SK-N-SH treated with all-trans-retinoic acid at 6 μM for 48 hours (cell line): ENCODE results near the gene EEF1AKMT3.

Experiments used
- ATAC-seq: fragments of 200-7000 bp; cut with Tn5 transposase; 3 replicates; pipeline ENCODE4 v1.9.1; 2020; ENCODE audit warnings: mild to moderate bottlenecking, moderate library complexity
- ARNTL ChIP-seq: fragments of 450-650 bp; formaldehyde crosslinking; IDR thresholded peaks from 2 replicates; pipeline ENCODE4 v1.5.0; 2020; ENCODE audit warnings: low read depth, mild to moderate bottlenecking, moderate library complexity, borderline replicate concordance
- BACH2 ChIP-seq: fragments of 250-450 bp; sonication (Bioruptor Pico); IDR thresholded peaks from 2 replicates; pipeline ENCODE4 v1.9.0; 2021; ENCODE audit warnings: mild to moderate bottlenecking, borderline replicate concordance
- CREB5 ChIP-seq: fragments of 250-450 bp; sonication (Bioruptor Pico); IDR thresholded peaks from 2 replicates; pipeline ENCODE4 v1.5.1; 2020; ENCODE audit warnings: low read depth, mild to moderate bottlenecking, moderate library complexity
- ESRRG ChIP-seq: fragments of 250-450 bp; sonication (Bioruptor Pico); IDR thresholded peaks from 2 replicates; pipeline ENCODE4 v1.6.1; 2021; ENCODE audit warnings: mild to moderate bottlenecking
- ISL1 ChIP-seq: fragments of 250-450 bp; sonication (Bioruptor Pico); IDR thresholded peaks from 2 replicates; pipeline ENCODE4 v2.1.2; 2022; ENCODE audit warnings: mild to moderate bottlenecking, moderate library complexity
- OSR1 ChIP-seq: fragments of 250-450 bp; sonication (Bioruptor Pico); IDR thresholded peaks from 2 replicates; pipeline ENCODE4 v1.8.0; 2022; ENCODE audit warnings: moderate library complexity, mild to moderate bottlenecking, inconsistent platforms
- PATZ1 ChIP-seq: fragments of 250-450 bp; sonication (Bioruptor Pico); IDR thresholded peaks from 2 replicates; pipeline ENCODE4 v1.8.0; 2020; ENCODE audit warnings: mild to moderate bottlenecking, moderate library complexity, borderline replicate concordance
- PPARA ChIP-seq: fragments of 250-450 bp; sonication (Bioruptor Pico); IDR thresholded peaks from 2 replicates; pipeline ENCODE4 v1.5.0; 2020; ENCODE audit warnings: mild to moderate bottlenecking, borderline replicate concordance
- RARB ChIP-seq: fragments of 250-450 bp; sonication (Bioruptor Pico); IDR thresholded peaks from 2 replicates; pipeline ENCODE4 v1.8.0; 2021; ENCODE audit warnings: mild to moderate bottlenecking, moderate library complexity
- SNAI2 ChIP-seq: fragments of 250-450 bp; sonication (Bioruptor Pico); IDR thresholded peaks from 2 replicates; pipeline ENCODE4 v1.5.0; 2020; ENCODE audit warnings: mild to moderate bottlenecking, moderate library complexity
- TCF4 ChIP-seq: fragments of 250-450 bp; sonication (Bioruptor Pico); IDR thresholded peaks from 2 replicates; pipeline ENCODE4 v1.8.0; 2021; ENCODE audit warnings: mild to moderate bottlenecking, moderate library complexity, borderline replicate concordance
- TOX ChIP-seq: fragments of 250-450 bp; sonication (Bioruptor Pico); IDR thresholded peaks from 2 replicates; pipeline ENCODE4 v1.8.0; 2021; ENCODE audit warnings: mild to moderate bottlenecking, moderate library complexity, borderline replicate concordance
- TSHZ2 ChIP-seq: fragments of 250-450 bp; sonication (Bioruptor Pico); IDR thresholded peaks from 2 replicates; pipeline ENCODE4 v1.5.0; 2020; ENCODE audit warnings: mild to moderate bottlenecking, moderate library complexity
- ZC3H10 ChIP-seq: fragments of 250-450 bp; sonication (Bioruptor Pico); IDR thresholded peaks from 2 replicates; pipeline ENCODE4 v1.5.1; 2021; ENCODE audit warnings: mild to moderate bottlenecking, moderate library complexity
- ZFP3 ChIP-seq: fragments of 250-450 bp; sonication (Bioruptor Pico); IDR thresholded peaks from 2 replicates; pipeline ENCODE4 v1.5.0; 2020; ENCODE audit warnings: mild to moderate bottlenecking, moderate library complexity
- ZFP30 ChIP-seq: fragments of 450-650 bp; formaldehyde crosslinking; IDR thresholded peaks from 2 replicates; pipeline ENCODE4 v1.5.0; 2022; ENCODE audit warnings: mild to moderate bottlenecking, moderate library complexity
- ZNF565 ChIP-seq: fragments of 450-650 bp; formaldehyde crosslinking; conservative IDR thresholded peaks from 2 replicates; pipeline ENCODE4 v1.5.0; 2020; ENCODE audit warnings: low read depth, mild to moderate bottlenecking, moderate library complexity
- ZNF70 ChIP-seq: fragments of 450-650 bp; formaldehyde crosslinking; IDR thresholded peaks from 2 replicates; pipeline ENCODE4 v1.5.0; 2020; ENCODE audit warnings: mild to moderate bottlenecking, moderate library complexity
- ZNF8 ChIP-seq: fragments of 450-650 bp; formaldehyde crosslinking; IDR thresholded peaks from 2 replicates; pipeline ENCODE4 v1.5.0; 2020; ENCODE audit warnings: mild to moderate bottlenecking, moderate library complexity
- TF ChIP-seq, protein P1 (sequence below): fragments of 250-450 bp; sonication (Bioruptor Pico); IDR thresholded peaks from 2 replicates; pipeline ENCODE4 v1.8.0; 2021; ENCODE audit warnings: low read depth, mild to moderate bottlenecking, moderate library complexity, borderline replicate concordance
- TF ChIP-seq, protein P2 (sequence below): fragments of 250-450 bp; sonication (Bioruptor Pico); IDR thresholded peaks from 2 replicates; pipeline ENCODE4 v1.5.1; 2021; ENCODE audit warnings: mild to moderate bottlenecking, moderate library complexity

The EEF1AKMT3 gene

GRCh38 chr12:57777911-57778310 is 5.5 kb downstream of the EEF1AKMT3 start (continued):
- TF ChIP-seq, protein P1, sequence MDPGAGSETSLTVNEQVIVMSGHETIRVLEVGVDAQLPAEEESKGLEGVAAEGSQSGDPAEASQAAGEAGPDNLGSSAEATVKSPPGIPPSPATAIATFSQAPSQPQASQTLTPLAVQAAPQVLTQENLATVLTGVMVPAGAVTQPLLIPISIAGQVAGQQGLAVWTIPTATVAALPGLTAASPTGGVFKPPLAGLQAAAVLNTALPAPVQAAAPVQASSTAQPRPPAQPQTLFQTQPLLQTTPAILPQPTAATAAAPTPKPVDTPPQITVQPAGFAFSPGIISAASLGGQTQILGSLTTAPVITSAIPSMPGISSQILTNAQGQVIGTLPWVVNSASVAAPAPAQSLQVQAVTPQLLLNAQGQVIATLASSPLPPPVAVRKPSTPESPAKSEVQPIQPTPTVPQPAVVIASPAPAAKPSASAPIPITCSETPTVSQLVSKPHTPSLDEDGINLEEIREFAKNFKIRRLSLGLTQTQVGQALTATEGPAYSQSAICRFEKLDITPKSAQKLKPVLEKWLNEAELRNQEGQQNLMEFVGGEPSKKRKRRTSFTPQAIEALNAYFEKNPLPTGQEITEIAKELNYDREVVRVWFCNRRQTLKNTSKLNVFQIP (CRISPR knock-in tag) = no peak
- TF ChIP-seq ZC3H10 = no peak

GRCh38 chr12:57779736-57780135 is 7.3 kb downstream of the EEF1AKMT3 start:
- no peak for ATAC-seq
- TF ChIP-seq RARB (no peak), BACH2 (CRISPR knock-in tag) (no peak), ZFP3 (CRISPR knock-in tag) (no peak), PATZ1 (no peak), ZNF565 (CRISPR knock-in tag) (no peak), TCF4 (CRISPR knock-in tag) (no peak), ZNF8 (CRISPR knock-in tag) (no peak), ARNTL (CRISPR knock-in tag) (no peak), ISL1 (CRISPR knock-in tag) (no peak), TOX (CRISPR knock-in tag) (no peak), OSR1 (CRISPR knock-in tag) (no peak), ZNF70 (CRISPR knock-in tag) (no peak), ESRRG (CRISPR knock-in tag) (no peak), ZFP30 (no peak), PPARA (CRISPR knock-in tag) (no peak)
- TF ChIP-seq, protein P2, sequence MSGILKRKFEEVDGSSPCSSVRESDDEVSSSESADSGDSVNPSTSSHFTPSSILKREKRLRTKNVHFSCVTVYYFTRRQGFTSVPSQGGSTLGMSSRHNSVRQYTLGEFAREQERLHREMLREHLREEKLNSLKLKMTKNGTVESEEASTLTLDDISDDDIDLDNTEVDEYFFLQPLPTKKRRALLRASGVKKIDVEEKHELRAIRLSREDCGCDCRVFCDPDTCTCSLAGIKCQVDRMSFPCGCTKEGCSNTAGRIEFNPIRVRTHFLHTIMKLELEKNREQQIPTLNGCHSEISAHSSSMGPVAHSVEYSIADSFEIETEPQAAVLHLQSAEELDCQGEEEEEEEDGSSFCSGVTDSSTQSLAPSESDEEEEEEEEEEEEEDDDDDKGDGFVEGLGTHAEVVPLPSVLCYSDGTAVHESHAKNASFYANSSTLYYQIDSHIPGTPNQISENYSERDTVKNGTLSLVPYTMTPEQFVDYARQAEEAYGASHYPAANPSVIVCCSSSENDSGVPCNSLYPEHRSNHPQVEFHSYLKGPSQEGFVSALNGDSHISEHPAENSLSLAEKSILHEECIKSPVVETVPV (CRISPR knock-in tag) = no peak
- TF ChIP-seq, protein P1 (CRISPR knock-in tag) = no peak

GRCh38 chr12:57780284-57780897 is 8.0 kb downstream of the EEF1AKMT3 start:
- ATAC-seq = no peak
- TF ChIP-seq ZC3H10 (no peak), PATZ1 (no peak), TCF4 (CRISPR knock-in tag) (no peak), ARNTL (CRISPR knock-in tag) (no peak), SNAI2 (CRISPR knock-in tag) (no peak), ZFP30 (no peak), ZNF8 (CRISPR knock-in tag) (no peak), ESRRG (CRISPR knock-in tag) (no peak), BACH2 (CRISPR knock-in tag) (no peak), ISL1 (CRISPR knock-in tag) (no peak), RARB (no peak), TSHZ2 (CRISPR knock-in tag) (no peak), TOX (CRISPR knock-in tag) (no peak), ZFP3 (CRISPR knock-in tag) (no peak), OSR1 (CRISPR knock-in tag) (no peak), CREB5 (no peak)
- TF ChIP-seq, protein P1 (CRISPR knock-in tag) = no peak
